Activated CD8-positive, alpha-beta memory T cell treated with anti-CD3 and anti-CD28 coated beads, Interleukin-2, amount 50 U/mL, for 4 hours (primary cell): ENCODE data around the gene REPIN1.

Experiments used
- DNase-seq: peaks from one replicate; pipeline ENCODE4 v3.0.0-alpha.2; 2020

REPIN1 gene

GRCh38 chr7:150409300-150410030, 40.8 kb downstream of the REPIN1 start:
- no peak for DNase-seq

GRCh38 chr7:150410131-150410530, 41.5 kb downstream of the REPIN1 start:
- DNase-seq: no peak

GRCh38 chr7:150410680-150411346, 42.2 kb downstream of the REPIN1 start:
- DNase-seq: no peak

GRCh38 chr7:150411606-150412005, 43.0 kb downstream of the REPIN1 start:
- no peak for DNase-seq

GRCh38 chr7:150412016-150412415, 43.4 kb downstream of the REPIN1 start:
- no peak for DNase-seq

- no peak for DNase-seq
Observed at GRCh38 chr7:150412518-150413488, 44.2 kb downstream of the REPIN1 start.

- no peak for DNase-seq
Observed at GRCh38 chr7:150413640-150414081, 45.0 kb downstream of the REPIN1 start.

GRCh38 chr7:150415161-150416153, 46.8 kb downstream of the REPIN1 start:
- DNase-seq: no peak

GRCh38 chr7:150417239-150417638, 48.6 kb downstream of the REPIN1 start:
- no peak for DNase-seq

GRCh38 chr7:150417863-150418262, 49.2 kb downstream of the REPIN1 start:
- no peak for DNase-seq

- no peak for DNase-seq
Observed at GRCh38 chr7:150420242-150420641, 51.6 kb downstream of the REPIN1 start.

- DNase-seq: peak; percentile 89
Observed at GRCh38 chr7:150420987-150421674, 52.5 kb downstream of the REPIN1 start.

- DNase-seq: no peak
Observed at GRCh38 chr7:150421831-150422230, 53.2 kb downstream of the REPIN1 start.
